Calu3 (cell line): ENCODE data around the gene DBP. TPM values are rescaled to one million over a fixed set of nuclear protein-coding genes. Genes with fewer than 3 reads are reported as not detected.
A peak's percentile ranks its signal among the peaks of the same experiment; 100 is the strongest.

ENCODE experiments used
- BruUV-seq: library from RNA; stranded (reverse); fragments of 400-500 nt; replicated peaks from 2 replicates; lab custom pipeline; 2021; lab: Mats Ljungman, UMichigan
- CTCF ChIA-PET: fragments of 300-600 bp; sonication (Branson Sonifier 250); formaldehyde crosslinking; loops from one replicate; lab custom pipeline; 2022; ENCODE audit warnings: antibody characterized with exemption; lab: Charles Lee
- DNase-seq: peaks from one replicate; pipeline ENCODE4 v3.0.0; 2022
- H3K27ac Mint-ChIP-seq: one replicate; pipeline ENCODE4 v1.8.0; 2022; ENCODE audit warnings: mixed read lengths; ENCODE audit not compliant: unreplicated experiment
- H3K27me3 Mint-ChIP-seq: one replicate; pipeline ENCODE4 v1.8.0; 2022; ENCODE audit warnings: mixed read lengths; ENCODE audit not compliant: unreplicated experiment
- H3K36me3 Mint-ChIP-seq: one replicate; pipeline ENCODE4 v1.8.0; 2022; ENCODE audit warnings: mild to moderate bottlenecking, moderate library complexity, mixed read lengths; ENCODE audit not compliant: insufficient read depth, unreplicated experiment
- H3K4me1 Mint-ChIP-seq: one replicate; pipeline ENCODE4 v1.8.0; 2022; ENCODE audit warnings: mild to moderate bottlenecking, low read depth, mixed read lengths; ENCODE audit not compliant: unreplicated experiment
- H3K4me3 Mint-ChIP-seq: one replicate; pipeline ENCODE4 v1.8.0; 2022; ENCODE audit warnings: mild to moderate bottlenecking, low read depth, moderate library complexity, mixed read lengths; ENCODE audit not compliant: unreplicated experiment
- H3K9me3 Mint-ChIP-seq: one replicate; pipeline ENCODE4 v1.8.0; 2022; ENCODE audit warnings: low read depth, mixed read lengths; ENCODE audit not compliant: unreplicated experiment
- CTCF ChIP-seq: fragments of 200-600 bp; IDR thresholded peaks from one replicate; pipeline ENCODE4 v1.8.0; 2022; ENCODE audit warnings: antibody characterized with exemption; ENCODE audit not compliant: unreplicated experiment
- intact Hi-C: fragments of 100-400 bp; cut with micrococcal nuclease; formaldehyde crosslinking; loops from one replicate; pipeline ENCODE4 v1.10.0; 2022; ENCODE audit not compliant: unreplicated experiment
- total RNA-seq: library from RNA; stranded (reverse); gene quantifications from 2 replicates; pipeline ENCODE4 v1.2.3, GENCODE V29; 2022

The DBP gene
- total RNA-seq, 1 experiment from 2014 or later, result 4.3 TPM

GRCh38 chr19:48630296-48631063, 6.7 kb downstream of the DBP start:
- CTCF ChIA-PET, result interaction anchor here (1.5 kb wide), 1 partner anchor 15 kb away, joined by 3 read pairs; no protein-coding TSS in a partner anchor
- intact Hi-C loops, result no loop called here
- DNase-seq, result no peak
- Mint-ChIP-seq H3K4me1 (peaks cover 21% of the 10 kb centered on the region), H3K36me3 (peaks cover 45% of the 10 kb centered on the region), H3K4me3 (no peak overlapping the region), H3K27me3 (no peaks in the 10 kb centered on the region), H3K9me3 (no peaks in the 10 kb centered on the region), H3K27ac (no peak overlapping the region)
- no TSS peak for BruUV-seq
- no peak for TF ChIP-seq CTCF

- no TSS peak for BruUV-seq
- H3K4me3 Mint-ChIP-seq, result no peak overlapping the region
- H3K27ac Mint-ChIP-seq, result no peak overlapping the region
- no peaks in the 10 kb centered on the region for H3K27me3 Mint-ChIP-seq
- TF ChIP-seq CTCF, result no peak
- H3K36me3 Mint-ChIP-seq, result peaks cover 41% of the 10 kb centered on the region
- H3K4me1 Mint-ChIP-seq, result peaks cover 28% of the 10 kb centered on the region
- H3K9me3 Mint-ChIP-seq, result no peaks in the 10 kb centered on the region
- CTCF ChIA-PET, result no interaction called here
- intact Hi-C loops, result no loop called here
- DNase-seq, result no peak
Measured at GRCh38 chr19:48629599-48630295, 7.4 kb downstream of the DBP start.

GRCh38 chr19:48629297-48629598, 7.9 kb downstream of the DBP start:
- H3K4me1 Mint-ChIP-seq, result peaks cover 29% of the 10 kb centered on the region
- TF ChIP-seq CTCF, result no peak
- CTCF ChIA-PET, result no interaction called here
- no TSS peak for BruUV-seq
- no peak overlapping the region for H3K27ac Mint-ChIP-seq
- H3K4me3 Mint-ChIP-seq, result no peak overlapping the region
- H3K27me3 Mint-ChIP-seq, result no peaks in the 10 kb centered on the region
- H3K9me3 Mint-ChIP-seq, result no peaks in the 10 kb centered on the region
- intact Hi-C loops, result no loop called here
- peaks cover 36% of the 10 kb centered on the region for H3K36me3 Mint-ChIP-seq
- no peak for DNase-seq

- DNase-seq, result no peak
- Mint-ChIP-seq H3K27me3 (no peaks in the 10 kb centered on the region), H3K4me1 (peaks cover 31% of the 10 kb centered on the region), H3K36me3 (peaks cover 36% of the 10 kb centered on the region), H3K4me3 (peak overlapping the region; percentile 15), H3K9me3 (no peaks in the 10 kb centered on the region), H3K27ac (no peak overlapping the region)
- no TSS peak for BruUV-seq
- CTCF ChIA-PET, result no interaction called here
- intact Hi-C loops, result no loop called here
- no peak for TF ChIP-seq CTCF
Measured at GRCh38 chr19:48628486-48629296, 8.5 kb downstream of the DBP start.
